Measurements from ENCODE around the gene CA11.

GRCh38 chr19:48598996-48599700 is 46.8 kb downstream of the CA11 start:
- TF ChIP-seq CTCF (IDR thresholded peaks at IDR 0.05) (no peak), POLR2A (IDR thresholded peaks at IDR 0.05) (no peak)
